Keratinocyte (primary cell): ENCODE measurements around the gene MMD.

Source experiments
- CTCF ChIP-seq, 3 experiments: IDR thresholded peaks in 1 of 3; conservative IDR thresholded peaks in 1 of 3; optimal IDR thresholded peaks in 1 of 3; 2 replicates in 2 of 3; 3 replicates in 1 of 3; pipeline versions ENCODE3 to v1.5.1; 2011; ENCODE audit warnings: low read length in 3 of 3, mild to moderate bottlenecking in 3 of 3, moderate library complexity in 2 of 3, control low read depth in 1 of 3, inconsistent platforms in 1 of 3; ENCODE audit not compliant: insufficient read depth in 2 of 3; ENCODE audit errors: extremely low read depth in 1 of 3
- EZH2 ChIP-seq: IDR thresholded peaks from one replicate; pipeline ENCODE4 v1.6.1; 2012; ENCODE audit warnings: inconsistent platforms, mild to moderate bottlenecking, low read length, moderate library complexity

- TF ChIP-seq CTCF (optimal IDR thresholded peaks at IDR 0.05 in 1 of 3, IDR thresholded peaks at IDR 0.05 in 1 of 3, conservative IDR thresholded peaks at IDR 0.05 in 1 of 3; ENCODE audit: extremely low read depth in 1 of 3, insufficient read depth in 2 of 3, low read length in 3 of 3) (no peak), EZH2 (no peak)
These were observed 10.9 kb upstream of the MMD start for GRCh38 chr17:55432358-55433028.
